ENCODE data around the gene TREML2.
"Not testable (repeated sequence)": the region's sequence is repeated elsewhere in the genome, so short reads cannot be mapped to it uniquely, and the experiment has no call there.

TREML2 gene

GRCh38 chr6:41204156-41204555, 3.2 kb upstream of the TREML2 start:
- no peak for DNase-seq

DNA sequence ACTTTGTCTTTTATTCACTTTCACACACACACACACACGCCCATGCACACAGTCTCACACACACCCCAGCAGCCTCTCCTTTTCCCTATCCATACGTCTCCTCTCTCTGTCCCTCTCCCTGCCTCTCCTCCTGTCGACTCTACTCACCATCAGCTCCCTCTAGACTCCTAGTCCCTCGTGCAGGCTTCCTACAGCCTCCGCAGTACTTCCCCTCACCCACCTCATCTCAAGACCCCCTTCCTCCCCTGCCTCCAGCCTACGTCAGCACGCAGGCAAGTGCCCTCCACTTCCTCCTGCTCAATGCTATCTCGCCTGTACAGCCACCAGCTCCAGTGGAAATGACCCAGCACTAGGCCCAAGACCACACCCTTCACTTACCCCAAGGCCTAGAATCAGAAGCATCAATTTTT, 820 bp upstream of the TREML2 start:
- no peak for DNase-seq

DNA sequence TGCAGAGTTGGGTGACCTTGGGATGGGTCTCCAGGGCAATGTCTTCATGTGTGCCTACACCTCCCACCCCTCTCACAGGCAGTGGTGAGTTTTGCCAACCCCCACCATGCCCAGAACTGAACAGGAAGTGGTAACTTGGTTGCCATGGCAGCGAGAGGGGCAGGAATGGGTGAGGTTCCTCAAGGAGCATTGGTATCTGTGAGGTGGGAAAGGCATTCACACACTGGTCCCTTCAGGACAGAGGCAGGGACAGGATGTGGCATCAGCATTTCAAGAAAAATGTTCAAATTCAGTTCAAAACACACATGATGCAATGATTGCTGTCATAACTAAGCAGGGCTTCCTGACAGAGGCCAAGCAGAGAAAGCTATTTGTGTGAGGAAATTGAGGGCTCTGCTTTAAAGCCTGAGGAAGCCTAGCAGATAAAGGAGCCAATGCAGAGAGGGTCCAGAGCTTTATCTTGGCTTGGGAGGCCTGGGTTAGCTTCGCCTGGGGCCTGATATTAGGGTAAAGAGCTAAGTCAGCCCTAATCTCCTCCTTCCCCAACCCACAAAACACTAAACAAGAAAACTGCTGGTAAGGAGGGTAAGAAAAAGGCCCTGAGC, 551 bp downstream of the TREML2 start:
- no peak for DNase-seq

DNA sequence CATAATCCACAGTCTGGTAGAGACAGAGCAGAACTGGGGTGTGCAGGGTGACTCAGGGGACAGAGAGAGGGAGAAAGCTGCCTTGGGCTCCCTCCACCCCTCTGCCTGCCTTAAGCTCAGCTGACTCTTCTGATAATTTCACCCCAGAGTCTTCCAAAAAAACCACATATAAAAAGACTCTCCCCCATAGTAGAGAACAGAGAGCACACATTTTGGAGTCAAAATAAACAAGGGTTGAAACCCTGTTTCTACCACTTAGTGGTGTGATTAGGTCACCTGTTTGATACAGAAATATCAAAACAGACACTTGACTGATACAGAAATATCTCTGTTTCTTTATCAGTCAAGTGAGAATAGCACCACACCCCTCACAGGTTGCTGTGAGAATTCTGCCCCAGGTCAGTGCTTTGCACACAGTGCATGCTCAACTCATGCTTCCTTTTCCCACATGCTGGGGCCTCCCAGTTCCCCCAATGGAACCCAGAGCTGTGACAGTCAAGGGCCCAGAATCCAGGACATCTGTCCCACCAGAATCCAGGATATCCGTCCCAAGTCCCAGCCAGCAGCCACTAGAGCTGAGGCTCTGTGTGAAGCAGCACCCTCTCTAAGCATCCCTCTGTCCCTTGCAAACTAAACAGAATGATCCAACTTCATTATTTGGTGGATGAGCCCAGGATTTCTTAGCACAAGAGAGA, 1.2 kb downstream of the TREML2 start:
- no peak for DNase-seq

DNA sequence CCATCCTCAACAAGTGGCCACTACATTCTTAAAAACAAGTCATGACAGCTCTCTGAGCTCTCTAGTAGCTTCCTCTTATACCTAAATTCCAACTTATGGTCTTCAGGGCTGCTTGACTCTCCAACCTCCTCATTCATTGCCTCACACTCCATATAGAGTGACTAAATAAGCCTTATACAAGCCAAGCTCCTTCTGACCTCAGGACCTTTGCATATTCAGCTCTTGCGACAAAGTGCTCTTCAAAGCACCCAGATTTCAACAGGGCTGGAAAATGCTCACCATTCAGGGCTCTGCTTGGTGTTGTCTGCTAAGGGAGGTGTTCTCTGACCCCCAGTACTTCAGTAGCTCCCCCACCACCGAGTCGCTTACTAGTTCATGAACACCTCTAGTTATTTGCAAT, 3.7 kb downstream of the TREML2 start:
- no peak for DNase-seq

DNA sequence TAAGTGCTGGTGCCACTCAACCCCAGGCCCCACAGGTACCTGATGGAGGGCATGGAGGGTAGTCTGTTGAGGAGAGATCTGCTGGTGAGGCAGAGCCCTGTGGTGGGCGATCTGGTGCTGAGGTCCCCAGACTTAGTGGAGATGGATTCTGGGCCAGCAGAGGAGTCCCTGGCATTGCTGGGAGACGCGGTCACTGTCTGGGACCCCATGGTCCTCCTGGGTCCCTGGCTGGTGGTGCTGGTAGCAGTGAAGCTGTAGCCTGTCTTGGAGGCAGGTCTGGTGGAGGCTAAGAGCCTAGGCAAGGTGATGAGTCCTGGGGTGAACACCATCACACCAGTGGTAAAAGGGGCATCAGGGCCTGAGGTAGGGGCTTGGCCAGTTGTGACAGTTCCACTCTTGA, 6.6 kb downstream of the TREML2 start:
- no peak for DNase-seq

DNA sequence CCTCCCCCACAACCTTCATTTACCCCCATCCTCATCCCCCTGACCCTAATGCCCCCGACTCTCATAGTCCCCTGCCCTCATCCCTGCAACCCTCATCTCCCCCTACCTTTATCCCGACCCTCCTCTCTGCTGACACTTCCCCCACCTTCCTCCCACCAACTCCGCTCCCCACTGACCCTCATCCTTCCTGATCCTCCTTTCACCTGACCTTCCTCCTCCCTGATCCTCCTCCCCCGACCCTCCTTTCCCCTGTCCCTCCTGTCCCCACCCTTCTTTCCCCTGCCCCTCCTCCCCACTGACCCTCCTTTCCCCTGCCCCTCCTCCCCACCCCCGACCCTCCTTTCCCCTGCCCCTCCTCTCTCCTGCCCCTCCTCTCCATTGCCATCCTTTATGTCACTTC, 7.1 kb downstream of the TREML2 start:
- no peak for DNase-seq

DNA sequence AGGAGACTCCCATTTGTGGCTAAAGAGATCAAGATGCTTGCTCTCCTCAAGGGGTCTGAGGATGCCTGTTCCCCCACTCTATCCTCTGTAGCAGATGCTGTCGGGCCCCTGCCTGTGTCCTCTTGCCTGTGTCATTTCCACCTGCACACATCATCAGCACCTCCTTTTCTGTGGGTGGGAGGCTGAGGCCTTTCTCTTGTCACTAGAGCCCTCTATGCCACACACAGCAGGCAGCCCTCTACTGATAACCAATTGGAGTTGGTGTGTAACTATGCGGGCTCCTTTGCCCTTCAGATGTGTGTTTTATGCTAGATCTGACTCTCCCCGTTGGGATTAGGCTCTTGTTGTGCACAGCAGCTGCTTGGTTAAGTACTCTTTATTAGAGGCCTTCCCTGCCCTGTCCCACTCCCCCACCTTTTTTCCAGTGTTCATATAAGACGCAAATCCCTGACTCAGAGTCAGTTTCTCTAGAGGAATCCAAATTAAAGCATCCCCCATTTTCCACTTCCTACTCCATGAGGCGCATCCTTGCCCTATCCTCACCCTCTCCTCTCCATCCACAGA, 7.7 kb downstream of the TREML2 start:
- DNase-seq = no peak

DNA sequence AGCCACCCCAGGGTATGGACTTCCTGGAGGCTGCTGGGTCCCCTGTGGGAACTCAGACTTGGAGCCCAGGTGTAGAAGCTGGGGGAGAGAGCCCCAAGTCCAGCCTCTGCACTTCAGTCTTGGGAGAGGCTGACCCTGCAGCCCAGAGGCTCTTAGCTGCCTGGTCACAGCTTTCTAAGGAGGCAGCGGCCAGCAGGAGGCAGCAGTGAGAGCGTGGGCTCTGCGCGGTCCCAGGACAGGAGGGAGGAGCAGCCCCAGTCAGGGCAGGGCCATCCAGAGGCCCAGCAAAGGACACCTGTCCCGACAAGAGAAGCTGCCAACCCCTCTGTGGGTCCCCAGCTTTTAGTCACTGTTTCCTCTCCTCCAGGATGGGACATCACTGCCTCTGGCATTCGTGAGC, 9.4 kb downstream of the TREML2 start:
- no peak for DNase-seq

DNA sequence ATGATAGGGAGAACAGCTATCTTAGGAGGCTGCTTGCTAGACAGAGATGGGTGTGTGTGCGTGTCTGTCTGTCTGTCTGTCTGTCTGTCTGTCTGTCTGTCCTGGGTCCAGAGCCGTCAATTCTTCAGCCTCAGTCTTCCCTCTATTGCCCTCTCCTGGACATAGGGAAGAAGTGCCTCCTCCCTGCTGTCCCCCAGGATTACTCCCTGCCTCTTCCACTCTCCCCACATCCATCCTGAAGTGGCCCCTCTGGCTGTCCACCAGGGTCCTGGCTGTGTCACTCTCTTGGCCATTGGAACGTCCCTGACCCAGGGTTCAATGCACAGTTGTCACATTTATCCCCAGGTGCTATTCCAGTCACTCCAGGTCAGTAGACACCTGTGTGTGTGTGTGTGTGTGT, 10.2 kb downstream of the TREML2 start:
- DNase-seq = no peak

DNA sequence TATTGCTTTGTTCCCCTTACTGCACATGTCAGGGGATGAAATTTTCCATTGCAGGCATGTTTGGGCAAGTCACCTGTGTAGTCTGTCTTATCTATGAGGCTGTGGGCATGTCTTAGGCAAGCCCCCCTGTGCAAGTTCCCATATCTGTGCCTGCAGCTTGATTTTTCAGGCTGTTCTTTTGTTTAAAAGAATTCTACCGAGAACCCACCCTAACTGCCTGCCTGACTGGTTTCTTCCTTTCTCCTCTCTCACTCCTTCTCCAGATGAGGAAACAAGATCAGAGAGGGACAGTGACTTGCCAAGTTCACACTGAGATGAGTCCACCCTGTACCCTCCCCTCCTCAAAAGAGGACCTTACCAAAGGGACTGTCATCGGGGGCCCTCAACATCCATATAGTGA, 11.0 kb downstream of the TREML2 start:
- no peak for DNase-seq

- not testable (repeated sequence) for DNase-seq
These were observed 11.9 kb downstream of the TREML2 start for GRCh38 chr6:41189046-41189445.

GRCh38 chr6:41187924-41188886, 12.7 kb downstream of the TREML2 start:
- DNase-seq = no peak

GRCh38 chr6:41186031-41186562, 14.9 kb downstream of the TREML2 start:
- no peak for DNase-seq

GRCh38 chr6:41184761-41185160, 16.2 kb downstream of the TREML2 start:
- DNase-seq = no peak

DNA sequence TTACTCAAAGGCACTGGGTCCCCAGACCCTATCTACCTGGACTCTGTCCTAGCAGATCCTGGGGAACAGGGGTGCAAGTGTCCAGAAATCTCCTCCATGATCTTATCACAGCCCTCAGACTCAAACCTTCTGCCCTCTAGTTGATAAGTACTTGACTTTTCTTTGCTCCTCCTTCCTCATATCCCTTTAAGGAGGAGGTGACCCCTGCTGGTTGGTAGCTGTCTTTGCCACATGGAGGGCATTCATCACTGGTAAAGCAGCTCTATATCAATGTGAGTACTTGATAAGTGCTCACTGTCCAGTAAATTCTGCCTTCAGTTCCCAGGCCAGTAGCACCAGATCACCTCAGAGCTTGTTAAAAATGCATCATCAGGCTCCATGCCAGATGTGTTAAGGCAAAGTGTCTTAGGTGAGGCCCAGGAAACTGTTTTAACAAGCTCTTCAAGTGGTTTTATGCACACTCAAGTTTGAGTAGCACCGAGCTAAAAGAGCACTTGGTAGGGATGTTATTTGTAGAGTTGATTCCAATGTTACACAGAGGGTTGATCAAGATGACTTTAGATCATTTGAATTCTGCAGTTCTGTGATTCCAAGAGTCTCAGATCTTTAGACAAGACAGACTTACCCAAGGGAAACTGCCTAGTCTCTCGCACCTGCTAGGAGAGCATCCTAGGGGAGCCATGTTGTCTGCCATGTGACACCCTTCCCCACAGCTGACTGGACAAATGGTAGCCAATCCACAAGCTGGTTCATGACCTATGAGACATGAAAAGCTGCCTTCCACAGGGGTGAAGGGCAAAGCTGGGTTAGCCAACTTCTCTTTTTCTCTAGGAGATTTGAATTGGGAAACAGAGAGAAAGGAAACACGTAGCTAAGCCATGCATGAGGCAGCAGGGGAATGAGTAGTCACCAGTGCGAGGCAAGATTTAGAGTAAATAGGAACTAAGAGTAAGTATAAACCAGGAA, 18.6 kb downstream of the TREML2 start:
- DNase-seq = peak; percentile 46

DNA sequence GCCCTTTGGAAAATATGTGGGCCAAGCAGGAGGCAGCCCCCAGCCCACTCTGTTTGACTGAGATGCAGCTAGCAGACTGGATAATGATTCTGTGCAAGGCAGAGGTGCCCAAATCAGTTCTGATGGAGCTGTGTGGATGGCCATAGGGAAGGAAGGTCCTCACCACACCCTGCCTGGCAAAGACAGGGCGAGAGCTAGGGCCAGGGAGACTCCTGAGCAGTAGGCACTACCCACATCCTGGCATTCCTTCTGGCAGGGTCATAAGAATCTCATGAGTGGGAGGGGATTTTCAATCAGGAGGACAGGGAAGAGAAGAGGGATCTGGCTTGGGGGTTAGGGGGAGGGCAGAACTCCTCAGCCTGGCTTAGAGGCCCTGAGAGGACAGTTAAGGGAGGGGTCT, 19.4 kb downstream of the TREML2 start:
- DNase-seq = no peak

DNA sequence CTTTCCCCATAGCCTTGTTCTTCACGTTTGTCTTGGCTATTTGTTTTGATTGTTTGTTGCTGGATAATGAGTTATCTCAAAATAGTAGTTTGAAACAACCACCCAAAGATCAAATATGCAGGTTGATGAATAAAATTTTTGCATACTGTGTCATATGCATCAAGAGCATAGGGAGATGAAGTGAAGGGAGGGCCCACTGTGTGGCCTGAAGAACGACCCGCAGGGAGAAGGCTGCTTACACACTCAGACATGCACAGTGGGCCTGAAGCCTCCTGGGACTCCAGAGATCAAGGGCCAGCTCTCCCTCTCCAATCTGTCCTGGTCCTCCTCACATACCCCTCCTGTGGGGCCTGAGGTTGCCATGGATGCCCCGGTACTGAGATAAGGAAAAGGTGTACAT, 21.8 kb downstream of the TREML2 start:
- no peak for DNase-seq

GRCh38 chr6:41177695-41178094, 23.3 kb downstream of the TREML2 start:
- no peak for DNase-seq

GRCh38 chr6:41177287-41177686, 23.7 kb downstream of the TREML2 start:
- no peak for DNase-seq

DNA sequence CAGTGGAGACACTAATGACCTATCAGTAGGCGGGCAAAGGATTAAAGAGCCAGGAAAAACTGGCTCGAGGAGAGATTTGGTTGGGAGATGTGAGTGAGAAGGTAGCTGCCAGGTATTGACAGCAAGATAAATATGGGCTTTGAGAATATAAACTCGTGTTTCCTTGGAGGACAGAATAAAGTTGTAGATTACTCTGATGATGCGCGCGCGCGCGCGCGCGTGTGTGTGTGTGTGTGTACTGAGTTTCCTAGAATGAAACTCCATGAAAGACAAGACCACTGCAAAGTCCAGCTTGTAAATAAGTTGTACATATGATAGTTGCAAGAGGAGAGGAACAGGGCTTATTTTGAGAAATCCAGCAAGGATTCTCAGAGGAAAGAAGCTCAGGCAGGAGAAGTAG, 24.8 kb downstream of the TREML2 start:
- no peak for DNase-seq

GRCh38 chr6:41175084-41175483, 25.9 kb downstream of the TREML2 start:
- DNase-seq = no peak

All from NCI-H1092 treated with DMSO at 0.1 percent for 48 hours (cell line).